IMR-90 (cell line): Measurements from ENCODE around the gene JMJD7. TPM values are rescaled to one million over a fixed set of nuclear protein-coding genes. Genes with fewer than 3 reads are reported as not detected.
A peak's percentile ranks its signal among the peaks of the same experiment; 100 is the strongest.

Experiments used
- ATAC-seq: fragments of 200-7000 bp; cut with Tn5 transposase; 2 replicates; pipeline ENCODE4 v1.9.1; 2020; ENCODE audit warnings: low read depth, mild to moderate bottlenecking, moderate library complexity
- BruUV-seq: library from RNA; stranded (reverse); fragments of 400-500 nt; replicated peaks from 2 replicates; lab custom pipeline; 2021; lab: Mats Ljungman, UMichigan
- CTCF ChIA-PET: fragments of 300-600 bp; formaldehyde crosslinking; extraction: SDS; loops from one replicate; lab custom pipeline; 2021; ENCODE audit warnings: antibody characterized with exemption; lab: Yijun Ruan, JAX
- POLR2A ChIA-PET: fragments of 300-600 bp; sonication (Branson Sonifier 250); formaldehyde crosslinking; loops from one replicate; lab custom pipeline; 2022; ENCODE audit warnings: antibody characterized with exemption; ENCODE audit not compliant: unreplicated experiment; lab: Charles Lee
- DNase-seq: peaks from one replicate; pipeline ENCODE4 v3.0.0; 2013
- H2AFZ ChIP-seq: replicated peaks from 2 replicates; pipeline ENCODE3; 2013; ENCODE audit warnings: low read length, mild to moderate bottlenecking; ENCODE audit not compliant: poor library complexity
- H2AK5ac ChIP-seq: 2 replicates; pipeline ENCODE4 v1.6.1; 2013; ENCODE audit warnings: low read depth, low read length, inconsistent platforms
- H2AK9ac ChIP-seq: replicated peaks from 2 replicates; pipeline ENCODE3; 2013; ENCODE audit warnings: mild to moderate bottlenecking, low read depth, low read length, moderate library complexity; ENCODE audit not compliant: poor library complexity
- H2BK120ac ChIP-seq: 2 replicates; pipeline ENCODE4 v1.6.1; 2013; ENCODE audit warnings: low read depth, low read length, inconsistent platforms
- H2BK15ac ChIP-seq: 3 replicates; pipeline ENCODE4 v1.6.1; 2013; ENCODE audit warnings: low read depth, low read length, inconsistent platforms
- H2BK20ac ChIP-seq: 2 replicates; pipeline ENCODE4 v1.6.1; 2013; ENCODE audit warnings: low read depth, mild to moderate bottlenecking, inconsistent platforms, low read length, moderate library complexity
- H2BK5ac ChIP-seq: 2 replicates; pipeline ENCODE4 v1.6.1; 2013; ENCODE audit warnings: mild to moderate bottlenecking, low read depth, low read length, inconsistent platforms; ENCODE audit not compliant: poor library complexity, severe bottlenecking
- H3K14ac ChIP-seq: replicated peaks from 2 replicates; pipeline ENCODE4 v1.6.1; 2013; ENCODE audit warnings: low read depth, low read length, inconsistent platforms
- H3K18ac ChIP-seq: 2 replicates; pipeline ENCODE4 v1.6.1; 2013; ENCODE audit warnings: low read depth, low read length, control low read depth
- H3K23ac ChIP-seq: 2 replicates; pipeline ENCODE4 v1.6.1; 2013; ENCODE audit warnings: low read depth, low read length, inconsistent platforms
- H3K27ac ChIP-seq: 2 replicates; pipeline ENCODE4 v1.5.1; 2013; ENCODE audit warnings: mild to moderate bottlenecking, control low read depth, low read length; ENCODE audit not compliant: insufficient read depth
- H3K27me3 ChIP-seq: 2 replicates; pipeline ENCODE4 v1.6.1; 2013; ENCODE audit warnings: low read length; ENCODE audit not compliant: control insufficient read depth, insufficient read depth
- H3K36me3 ChIP-seq: 2 replicates; pipeline ENCODE4 v1.6.1; 2013; ENCODE audit warnings: low read length, mixed read lengths; ENCODE audit not compliant: control insufficient read depth, insufficient read depth
- H3K4ac ChIP-seq: 2 replicates; pipeline ENCODE4 v1.6.1; 2013; ENCODE audit warnings: low read depth, low read length, inconsistent platforms
- H3K4me1 ChIP-seq: 2 replicates; pipeline ENCODE4 v1.6.1; 2013; ENCODE audit warnings: low read length, mixed read lengths; ENCODE audit not compliant: control insufficient read depth, insufficient read depth
- H3K4me2 ChIP-seq: 2 replicates; pipeline ENCODE4 v1.6.1; 2013; ENCODE audit warnings: low read depth, mild to moderate bottlenecking, control low read depth, low read length, moderate library complexity
- H3K4me3 ChIP-seq: 2 replicates; pipeline ENCODE4 v1.5.1; 2013; ENCODE audit warnings: low read depth, mild to moderate bottlenecking, control low read depth, low read length, moderate library complexity; ENCODE audit not compliant: insufficient read depth
- H3K56ac ChIP-seq: 2 replicates; pipeline ENCODE4 v1.6.1; 2013; ENCODE audit warnings: low read length, inconsistent platforms; ENCODE audit not compliant: insufficient read depth; ENCODE audit errors: extremely low read depth
- H3K79me1 ChIP-seq, 2 experiments: 2 replicates each; pipeline ENCODE4 v1.6.1; 2013; ENCODE audit warnings: low read length in 2 of 2, inconsistent platforms in 1 of 2, low read depth in 1 of 2
- H3K9ac ChIP-seq: 2 replicates; pipeline ENCODE4 v1.6.1; 2013; ENCODE audit warnings: low read depth, low read length, control low read depth
- H3K9me1 ChIP-seq: 2 replicates; pipeline ENCODE4 v1.6.1; 2013; ENCODE audit warnings: low read length, inconsistent platforms; ENCODE audit not compliant: insufficient read depth
- H3K9me3 ChIP-seq: 2 replicates; pipeline ENCODE4 v1.6.1; 2013; ENCODE audit warnings: low read length; ENCODE audit not compliant: control insufficient read depth, insufficient read depth
- H4K20me1 ChIP-seq: 2 replicates; pipeline ENCODE4 v1.6.1; 2013; ENCODE audit warnings: low read length, inconsistent platforms; ENCODE audit not compliant: insufficient read depth
- H4K5ac ChIP-seq: 2 replicates; pipeline ENCODE4 v1.6.1; 2013; ENCODE audit warnings: mild to moderate bottlenecking, low read depth, low read length, control low read depth
- H4K8ac ChIP-seq, 2 experiments: 2 replicates each; pipeline ENCODE4 v1.6.1; 2013; ENCODE audit warnings: low read depth in 2 of 2, low read length in 2 of 2, control low read depth in 1 of 2, inconsistent platforms in 1 of 2
- H4K91ac ChIP-seq: 2 replicates; pipeline ENCODE4 v1.6.1; 2013; ENCODE audit warnings: low read depth, low read length, inconsistent platforms; ENCODE audit not compliant: insufficient read depth
- MAFK ChIP-seq: IDR thresholded peaks from 2 replicates; pipeline ENCODE4 v1.6.1; 2012; ENCODE audit warnings: low read depth, low read length, improper control_type of control experiment
- MAZ ChIP-seq: IDR thresholded peaks from 2 replicates; pipeline ENCODE4 v1.6.1; 2012; ENCODE audit warnings: low read depth, mild to moderate bottlenecking, low read length, improper control_type of control experiment, moderate library complexity, borderline replicate concordance
- MXI1 ChIP-seq: IDR thresholded peaks from 2 replicates; pipeline ENCODE4 v1.6.1; 2012; ENCODE audit warnings: low read depth, mild to moderate bottlenecking, low read length, moderate library complexity, borderline replicate concordance
- RCOR1 ChIP-seq: IDR thresholded peaks from 2 replicates; pipeline ENCODE4 v1.6.1; 2012; ENCODE audit warnings: mild to moderate bottlenecking, low read length, improper control_type of control experiment; ENCODE audit not compliant: insufficient replicate concordance
- RFX5 ChIP-seq: IDR thresholded peaks from 2 replicates; pipeline ENCODE4 v1.8.0; 2012; ENCODE audit warnings: low read depth, mild to moderate bottlenecking, low read length, moderate library complexity
- WGBS, 2 experiments: methylation state at CpG; one replicate each; pipeline versions ENCODE4 v1.1.5 to v1.1.7; 2013; ENCODE audit warnings: missing lambda C conversion rate in 2 of 2; ENCODE audit not compliant: insufficient read length in 1 of 2; ENCODE audit errors: extremely low coverage in 2 of 2; 5-methylcytosine and 5-hydroxymethylcytosine counted together
- dilution Hi-C: fragments of 300-500 bp; cut with HindIII; formaldehyde crosslinking; loops from one replicate; pipeline ENCODE4 v1.14.3; 2018; ENCODE audit warnings: low sequenced_read_pairs; ENCODE audit not compliant: unreplicated experiment
- in situ Hi-C: fragments of 300-500 bp; cut with MboI; formaldehyde crosslinking; loops from 3 replicates; pipeline ENCODE4 v1.14.3; 2019; ENCODE audit warnings: low sequenced_read_pairs, inconsistent platforms, mixed read lengths
- intact Hi-C: fragments of 100-400 bp; cut with micrococcal nuclease; formaldehyde crosslinking; loops from 2 replicates; pipeline ENCODE4 v1.10.0; 2022
- polyA plus RNA-seq, 3 experiments: library from polyadenylated mRNA; depleted of rRNA; stranded (reverse); fragments of >200 nt; gene quantifications; 2 replicates each; pipeline ENCODE4 v1.2.3, GENCODE V29; 2012; ENCODE audit warnings: low replicate concordance in 1 of 3
- total RNA-seq: library from RNA; depleted of rRNA; stranded (reverse); fragments of >200 nt; gene quantifications from 2 replicates; pipeline ENCODE4 v1.2.3, GENCODE V29; 2012

Gene JMJD7
- total and polyA plus RNA-seq, 2 of the 4 experiments (the other 2 are of a cell fraction), result 5.0 to 6.3 TPM

DNA sequence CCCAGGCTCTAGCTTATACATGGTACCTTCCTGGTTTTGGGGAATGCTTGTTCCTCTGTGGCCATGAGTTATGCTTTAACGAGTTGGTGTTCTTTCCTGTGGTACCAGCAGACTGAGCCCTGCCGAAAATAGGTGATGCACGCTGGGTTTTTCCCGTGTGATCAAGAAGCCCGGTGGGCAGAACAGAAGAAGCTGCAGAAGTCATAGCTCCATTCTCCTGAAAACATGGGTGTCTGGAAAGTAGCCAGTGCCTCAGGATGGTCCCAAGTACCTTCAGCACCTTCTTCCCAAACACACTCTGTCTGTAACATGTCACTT, 28.4 kb upstream of the JMJD7 start:
- Histone ChIP-seq H2BK20ac (no peak overlapping the region), H4K91ac (0 out of 2 replicates have a peak overlapping the region, but pooled peaks have one; percentile 1), H3K18ac (no peak overlapping the region), H3K14ac (peak overlapping the region; percentile 25; the same call in 1 of the 2 replicates), H2BK5ac (no peak overlapping the region), H3K4ac (peak overlapping the region; percentile 2; the same call in 1 of the 2 replicates), H3K79me1 (peaks cover 34 to 79% of the 10 kb centered on the region in 2 experiments), H2BK15ac (0 out of 3 replicates have a peak overlapping the region, but pooled peaks have one; percentile 56), H3K27ac (no peak overlapping the region), H3K4me1 (peaks cover 16% of the 10 kb centered on the region), H3K9me1 (peaks cover 31% of the 10 kb centered on the region), H3K9me3 (no peaks in the 10 kb centered on the region), H2AK5ac (peak overlapping the region; percentile 61; the same call in 1 of the 2 replicates), H4K8ac (no peak overlapping the region), H2AFZ (no peak overlapping the region), H2AK9ac (peak overlapping the region; percentile 4), H4K20me1 (no peaks in the 10 kb centered on the region), H3K56ac (no peak overlapping the region), H3K36me3 (peaks cover 10% of the 10 kb centered on the region), H3K9ac (no peak overlapping the region), H4K5ac (no peak overlapping the region), H3K4me3 (no peak overlapping the region), H3K23ac (peak overlapping the region; percentile 60; the same call in 1 of the 2 replicates), H3K4me2 (no peak overlapping the region), H3K27me3 (no peaks in the 10 kb centered on the region), H2BK120ac (no peak overlapping the region)
- BruUV-seq, result no TSS peak
- ChIA-PET POLR2A (no interaction called here), CTCF (no interaction called here)
- in situ Hi-C loops, result no loop called here
- DNase-seq (no peak), ATAC-seq (no peak)
- WGBS, 2 experiments, result 88% methylated on average over 4 of the region's 5 CpGs; no CpG with 5 or more reads in 1 of the 2 experiments
- dilution Hi-C loops, result no loop called here
- intact Hi-C loops, result no loop called here
- TF ChIP-seq MAFK (no peak), RCOR1 (no peak), RFX5 (no peak), MAZ (no peak), MXI1 (no peak)
